K562 (cell line): ENCODE results near the gene TMEM184B. TPM values are rescaled to one million over a fixed set of nuclear protein-coding genes. Genes with fewer than 3 reads are reported as not detected.

Experiments
- ATAC-seq: fragments of 200-7000 bp; cut with Tn5 transposase; 3 replicates; pipeline ENCODE4 v1.9.1; 2020; ENCODE audit warnings: moderate library complexity
- BruUV-seq: library from RNA; stranded (reverse); fragments of 400-500 nt; replicated peaks from 2 replicates; lab custom pipeline; 2021; lab: Mats Ljungman, UMichigan
- CTCF ChIA-PET: fragments of 300-600 bp; formaldehyde crosslinking; extraction: SDS; loops from one replicate; lab custom pipeline; 2021; ENCODE audit warnings: low intra/inter-chr PET ratio; lab: Yijun Ruan, JAX
- POLR2A ChIA-PET: fragments of 300-600, 350-650 bp; sonication (Branson Sonifier 250); formaldehyde crosslinking; extraction: SDS; loops from one replicate; lab custom pipeline; 2021; ENCODE audit warnings: antibody characterized with exemption, inconsistent platforms; lab: Yijun Ruan, JAX
- DNase-seq, 4 experiments: peaks; one replicate each; pipeline versions ENCODE4 v3.0.0 to v3.0.0-alpha.2; 2011 to 2018; ENCODE audit warnings: low spot score in 3 of 4, mixed read lengths in 3 of 4; ENCODE audit errors: extremely low read depth in 1 of 4
- FAIRE-seq: peaks from 2 replicates; lab custom pipeline; 2011; peaks lifted over from hg19 to GRCh38; lab: Jason Lieb, UNC
- H2AFZ ChIP-seq: 2 replicates; pipeline ENCODE4 v1.6.0; 2011; ENCODE audit warnings: low read depth, low read length, control low read depth, inconsistent platforms
- H3K27ac ChIP-seq: fragments of 200-600 bp; 3 replicates; pipeline ENCODE4 v1.8.0; 2011; ENCODE audit warnings: low read depth, mild to moderate bottlenecking, control low read depth, inconsistent platforms, low read length, moderate library complexity, mixed read lengths; ENCODE audit errors: extremely low read depth
- H3K27me3 ChIP-seq, 2 experiments: fragments of 300-600 bp in 1 of 2; 2 replicates in 1 of 2; 3 replicates in 1 of 2; pipeline versions ENCODE4 v1.6.0 to v1.8.0; 2011; ENCODE audit warnings: inconsistent platforms in 2 of 2, low read length in 2 of 2, mild to moderate bottlenecking in 1 of 2, mixed read lengths in 1 of 2, moderate library complexity in 1 of 2; ENCODE audit not compliant: control insufficient read depth in 2 of 2, insufficient read depth in 2 of 2
- H3K36me3 ChIP-seq: fragments of 300-600 bp; 3 replicates; pipeline ENCODE4 v1.8.0; 2011; ENCODE audit warnings: mild to moderate bottlenecking, low read length, inconsistent platforms; ENCODE audit not compliant: control insufficient read depth, insufficient read depth
- H3K4me1 ChIP-seq, 2 experiments: fragments of 200-600 bp in 1 of 2; replicated peaks in 1 of 2; 2 replicates in 1 of 2; 3 replicates in 1 of 2; pipeline versions ENCODE4 v1.5.1 to v1.8.0; 2011; ENCODE audit warnings: inconsistent platforms in 2 of 2, low read length in 2 of 2, mild to moderate bottlenecking in 1 of 2, mixed read lengths in 1 of 2, moderate library complexity in 1 of 2; ENCODE audit not compliant: control insufficient read depth in 2 of 2, insufficient read depth in 2 of 2
- H3K4me2 ChIP-seq: 2 replicates; pipeline ENCODE4 v1.6.1; 2011; ENCODE audit warnings: low read length, control low read depth, inconsistent platforms, mixed read lengths; ENCODE audit not compliant: insufficient read depth
- H3K4me3 ChIP-seq: fragments of 200-600 bp; sonication (generic), shearing (Covaris generic); 2 replicates; pipeline ENCODE4 v1.5.1; 2016; ENCODE audit warnings: control low read depth, inconsistent platforms
- H3K79me2 ChIP-seq: fragments of 200-600 bp; 3 replicates; pipeline ENCODE4 v1.8.0; 2011; ENCODE audit warnings: low read length, inconsistent platforms; ENCODE audit not compliant: control insufficient read depth, insufficient read depth
- H3K9ac ChIP-seq, 2 experiments: 2 replicates each; pipeline versions ENCODE4 v1.6.0 to v1.6.1; 2011; ENCODE audit warnings: low read depth in 2 of 2, low read length in 2 of 2, control low read depth in 1 of 2, inconsistent platforms in 1 of 2, mild to moderate bottlenecking in 1 of 2, mixed read lengths in 1 of 2; ENCODE audit not compliant: insufficient read depth in 1 of 2
- H3K9me1 ChIP-seq: one replicate; pipeline ENCODE4 v1.6.0; 2011; ENCODE audit warnings: inconsistent platforms, mild to moderate bottlenecking, low read length, moderate library complexity; ENCODE audit not compliant: control insufficient read depth, insufficient read depth
- H3K9me3 ChIP-seq: replicated peaks from 2 replicates; pipeline ENCODE4 v1.5.1; 2011; ENCODE audit warnings: low read depth, low read length, inconsistent platforms; ENCODE audit not compliant: control insufficient read depth, insufficient read depth
- H4K20me1 ChIP-seq: replicated peaks from 2 replicates; pipeline ENCODE4 v1.6.1; 2011; ENCODE audit warnings: low read length, inconsistent platforms, mixed read lengths; ENCODE audit not compliant: control insufficient read depth, insufficient read depth
- CHD2 ChIP-seq: IDR thresholded peaks from 2 replicates; pipeline ENCODE4 v1.6.1; 2011; ENCODE audit warnings: low read depth, low read length
- L3MBTL2 ChIP-seq: fragments of 450-650 bp; IDR thresholded peaks from 2 replicates; pipeline ENCODE4 v1.6.1; 2016; ENCODE audit warnings: mild to moderate bottlenecking, moderate library complexity
- MTA2 ChIP-seq: fragments of 450-650 bp; IDR thresholded peaks from 2 replicates; pipeline ENCODE4 v1.6.1; 2016; ENCODE audit warnings: low read depth
- MXI1 ChIP-seq: IDR thresholded peaks from 2 replicates; pipeline ENCODE4 v1.6.1; 2011; ENCODE audit warnings: low read depth, mild to moderate bottlenecking, improper control_type of control experiment, low read length
- NELFE ChIP-seq: IDR thresholded peaks from 2 replicates; pipeline ENCODE4 v1.6.1; 2011; ENCODE audit warnings: mild to moderate bottlenecking; ENCODE audit not compliant: insufficient read depth, insufficient read length
- SMARCA5 ChIP-seq: fragments of 450-650 bp; IDR thresholded peaks from 2 replicates; pipeline ENCODE4 v1.6.1; 2016
- TEAD2 ChIP-seq: fragments of 450-650 bp; IDR thresholded peaks from 2 replicates; pipeline ENCODE4 v1.6.1; 2016; ENCODE audit warnings: missing genetic modification characterization, control low read depth, missing compliant biosample characterization
- TOE1 ChIP-seq, 2 experiments: fragments of 450-650 bp in 1 of 2; sonication (generic) in 1 of 2; formaldehyde crosslinking in 1 of 2; IDR thresholded peaks; 2 replicates each; pipeline versions ENCODE4 v1.7.1 to v1.8.0; 2016 to 2022; ENCODE audit warnings: borderline replicate concordance in 2 of 2, mild to moderate bottlenecking in 2 of 2, antibody characterized with exemption in 1 of 2, inconsistent platforms in 1 of 2, low read depth in 1 of 2, missing genetic modification reagents in 1 of 2, moderate library complexity in 1 of 2
- ZNF217 ChIP-seq: sonication (generic); formaldehyde crosslinking; IDR thresholded peaks from 2 replicates; pipeline ENCODE4 v1.8.0; 2022; ENCODE audit warnings: mild to moderate bottlenecking, missing genetic modification reagents
- ZNF57 ChIP-seq: fragments of 450-650 bp; formaldehyde crosslinking; IDR thresholded peaks from 2 replicates; pipeline ENCODE4 v1.4.0; 2020; ENCODE audit warnings: mild to moderate bottlenecking, moderate library complexity
- WGBS: fragments of 100-300 bp; shearing (Covaris generic); methylation state at CpG from one replicate; pipeline ENCODE4 v1.1.6; 2016; ENCODE audit warnings: low coverage, mixed read lengths; ENCODE audit not compliant: insufficient coverage; ENCODE audit errors: missing lambda C conversion rate; 5-methylcytosine and 5-hydroxymethylcytosine counted together
- in situ Hi-C: fragments of 300-500 bp; cut with MboI; formaldehyde crosslinking; loops from 4 replicates; pipeline ENCODE4 v1.15.0; 2018; ENCODE audit warnings: inconsistent platforms, mixed read lengths
- intact Hi-C: fragments of 100-400 bp; cut with micrococcal nuclease; formaldehyde crosslinking; loops from 2 replicates; pipeline ENCODE4 v1.14.2; 2022
- polyA plus RNA-seq, 8 experiments: library from polyadenylated mRNA; depleted of rRNA in 4 of 8; stranded (reverse) in 5 of 8; unstranded in 3 of 8; fragments of >200 nt; fragmentation: Nextera tagmentation in 2 of 8; fragmentation: Illumina TruSeq in 1 of 8; extraction: Ambion mirVana in 2 of 8; extraction: Trizol in 1 of 8; gene quantifications; 2 replicates each; pipeline versions ENCODE4 v1.2.1 to v1.2.3, GENCODE V29; 2011 to 2014; ENCODE audit warnings: inconsistent platforms in 1 of 8, missing spikeins in 1 of 8
- total RNA-seq, 7 experiments: library from RNA; depleted of rRNA in 6 of 7; stranded (reverse); fragments of >200 nt in 6 of 7; fragmentation: Illumina TruSeq in 2 of 7; extraction: Trizol in 2 of 7; gene quantifications; 2 replicates each; pipeline versions ENCODE4 v1.2.1 to v1.2.3, GENCODE V29; 2011 to 2021; ENCODE audit warnings: low replicate concordance in 1 of 7
- TF ChIP-seq, protein P1 (sequence below): fragments of 250-450 bp; sonication (Bioruptor Pico); IDR thresholded peaks from 2 replicates; pipeline ENCODE4 v1.5.1; 2021; ENCODE audit warnings: mild to moderate bottlenecking
- TF ChIP-seq, protein P2 (sequence below): fragments of 450-650 bp; formaldehyde crosslinking; IDR thresholded peaks from 2 replicates; pipeline ENCODE4 v1.4.0; 2020; ENCODE audit warnings: mild to moderate bottlenecking, moderate library complexity
- TF ChIP-seq, protein P3 (sequence below): fragments of 200-400 bp; formaldehyde crosslinking; IDR thresholded peaks from 2 replicates; pipeline ENCODE4 v1.6.1; 2017; ENCODE audit warnings: mild to moderate bottlenecking, low read depth, low read length, moderate library complexity

Gene TMEM184B
- total and polyA plus RNA-seq, 9 of the 15 experiments (the other 6 are each of a cell fraction or from before 2014, with no cell fraction given), result 0.31 to 25.1 (median 6.2) TPM

DNA sequence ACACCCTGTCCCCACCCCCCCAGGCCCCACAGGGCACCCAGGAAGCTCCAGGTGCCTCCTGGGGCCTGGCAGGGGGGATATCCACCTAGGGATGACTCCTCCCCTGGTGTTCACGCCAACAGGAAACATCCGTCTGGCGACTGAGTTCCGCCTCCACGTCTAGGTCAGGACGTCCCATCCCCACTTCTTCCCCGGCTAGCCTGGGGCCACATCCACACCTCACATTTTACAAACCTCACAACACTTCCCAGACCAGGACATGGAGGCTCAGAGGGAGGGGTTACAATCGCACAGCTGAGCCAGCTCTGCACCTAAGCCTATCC lies 50.1 kb downstream of the TMEM184B start:
- intact Hi-C loops (no loop called here), in situ Hi-C loops (no loop called here)
- no peak overlapping the region for H3K9ac ChIP-seq
- no peaks in the 10 kb centered on the region for H3K9me3 ChIP-seq
- H3K4me1 ChIP-seq, result peaks cover 0 to 19% of the 10 kb centered on the region in 2 experiments; a peak in 1 of 5 replicates
- no peak overlapping the region for H2AFZ ChIP-seq
- CTCF ChIA-PET, result no interaction called here
- ATAC-seq (no peak), DNase-seq (no peak), FAIRE-seq (no peak)
- H4K20me1 ChIP-seq, result no peaks in the 10 kb centered on the region
- H3K79me2 ChIP-seq, result no peaks in the 10 kb centered on the region
- H3K36me3 ChIP-seq, result peaks cover 2% of the 10 kb centered on the region; the same call in 1 of the 3 replicates
- no peak overlapping the region for H3K27ac ChIP-seq
- H3K4me2 ChIP-seq, result no peak overlapping the region
- no peaks in the 10 kb centered on the region for H3K27me3 ChIP-seq
- H3K9me1 ChIP-seq, result no peaks in the 10 kb centered on the region
- 76% methylated on average over 6 of the region's 8 CpGs for WGBS
- no peak overlapping the region for H3K4me3 ChIP-seq
- TF ChIP-seq TOE1 (IDR thresholded peaks at IDR 0.05; ENCODE audit: borderline replicate concordance) (no peak), TOE1 (CRISPR knock-in tag; IDR thresholded peaks at IDR 0.05; ENCODE audit: borderline replicate concordance, low read depth) (no peak), ZNF217 (CRISPR knock-in tag) (no peak), CHD2 (no peak), TEAD2 (tag) (no peak), MXI1 (no peak), ZNF57 (CRISPR knock-in tag) (no peak), MTA2 (no peak), SMARCA5 (no peak), NELFE (no peak), L3MBTL2 (no peak)
- TF ChIP-seq, protein P1, sequence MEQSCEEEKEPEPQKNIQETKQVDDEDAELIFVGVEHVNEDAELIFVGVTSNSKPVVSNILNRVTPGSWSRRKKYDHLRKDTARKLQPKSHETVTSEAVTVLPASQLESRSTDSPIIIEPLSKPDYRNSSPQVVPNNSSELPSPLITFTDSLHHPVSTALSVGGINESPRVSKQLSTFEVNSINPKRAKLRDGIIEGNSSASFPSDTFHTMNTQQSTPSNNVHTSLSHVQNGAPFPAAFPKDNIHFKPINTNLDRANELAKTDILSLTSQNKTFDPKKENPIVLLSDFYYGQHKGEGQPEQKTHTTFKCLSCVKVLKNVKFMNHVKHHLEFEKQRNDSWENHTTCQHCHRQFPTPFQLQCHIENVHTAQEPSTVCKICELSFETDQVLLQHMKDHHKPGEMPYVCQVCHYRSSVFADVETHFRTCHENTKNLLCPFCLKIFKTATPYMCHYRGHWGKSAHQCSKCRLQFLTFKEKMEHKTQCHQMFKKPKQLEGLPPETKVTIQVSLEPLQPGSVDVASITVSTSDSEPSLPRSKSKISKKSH, result no peak
- TF ChIP-seq, protein P2, sequence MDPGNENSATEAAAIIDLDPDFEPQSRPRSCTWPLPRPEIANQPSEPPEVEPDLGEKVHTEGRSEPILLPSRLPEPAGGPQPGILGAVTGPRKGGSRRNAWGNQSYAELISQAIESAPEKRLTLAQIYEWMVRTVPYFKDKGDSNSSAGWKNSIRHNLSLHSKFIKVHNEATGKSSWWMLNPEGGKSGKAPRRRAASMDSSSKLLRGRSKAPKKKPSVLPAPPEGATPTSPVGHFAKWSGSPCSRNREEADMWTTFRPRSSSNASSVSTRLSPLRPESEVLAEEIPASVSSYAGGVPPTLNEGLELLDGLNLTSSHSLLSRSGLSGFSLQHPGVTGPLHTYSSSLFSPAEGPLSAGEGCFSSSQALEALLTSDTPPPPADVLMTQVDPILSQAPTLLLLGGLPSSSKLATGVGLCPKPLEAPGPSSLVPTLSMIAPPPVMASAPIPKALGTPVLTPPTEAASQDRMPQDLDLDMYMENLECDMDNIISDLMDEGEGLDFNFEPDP (CRISPR knock-in tag), result no peak
- TF ChIP-seq, protein P3, sequence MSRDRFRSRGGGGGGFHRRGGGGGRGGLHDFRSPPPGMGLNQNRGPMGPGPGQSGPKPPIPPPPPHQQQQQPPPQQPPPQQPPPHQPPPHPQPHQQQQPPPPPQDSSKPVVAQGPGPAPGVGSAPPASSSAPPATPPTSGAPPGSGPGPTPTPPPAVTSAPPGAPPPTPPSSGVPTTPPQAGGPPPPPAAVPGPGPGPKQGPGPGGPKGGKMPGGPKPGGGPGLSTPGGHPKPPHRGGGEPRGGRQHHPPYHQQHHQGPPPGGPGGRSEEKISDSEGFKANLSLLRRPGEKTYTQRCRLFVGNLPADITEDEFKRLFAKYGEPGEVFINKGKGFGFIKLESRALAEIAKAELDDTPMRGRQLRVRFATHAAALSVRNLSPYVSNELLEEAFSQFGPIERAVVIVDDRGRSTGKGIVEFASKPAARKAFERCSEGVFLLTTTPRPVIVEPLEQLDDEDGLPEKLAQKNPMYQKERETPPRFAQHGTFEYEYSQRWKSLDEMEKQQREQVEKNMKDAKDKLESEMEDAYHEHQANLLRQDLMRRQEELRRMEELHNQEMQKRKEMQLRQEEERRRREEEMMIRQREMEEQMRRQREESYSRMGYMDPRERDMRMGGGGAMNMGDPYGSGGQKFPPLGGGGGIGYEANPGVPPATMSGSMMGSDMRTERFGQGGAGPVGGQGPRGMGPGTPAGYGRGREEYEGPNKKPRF, result no peak
- POLR2A ChIA-PET, result interaction anchor here (0.9 kb wide), 1 partner anchor 111 kb away, joined by 4 read pairs; no protein-coding TSS in a partner anchor
- no TSS peak for BruUV-seq
